Neural crest cell (in vitro differentiated cells): ENCODE measurements around the gene SBF2. TPM values are rescaled to one million over a fixed set of nuclear protein-coding genes. Genes with fewer than 3 reads are reported as not detected.

ENCODE experiments used
- DNase-seq: peaks from one replicate; pipeline ENCODE4 v3.0.0; 2021; ENCODE audit warnings: low read depth, mixed read lengths, low spot score
- H3K27ac Mint-ChIP-seq: one replicate; pipeline ENCODE4 v1.8.0; 2021; ENCODE audit warnings: mild to moderate bottlenecking, mixed read lengths; ENCODE audit not compliant: unreplicated experiment
- H3K27me3 Mint-ChIP-seq: 2 replicates; pipeline ENCODE4 v1.8.0; 2021; ENCODE audit warnings: low read depth, mild to moderate bottlenecking, mixed read lengths
- H3K36me3 Mint-ChIP-seq: 2 replicates; pipeline ENCODE4 v1.8.0; 2021; ENCODE audit warnings: low read depth, mild to moderate bottlenecking, mixed read lengths
- H3K4me1 Mint-ChIP-seq: 2 replicates; pipeline ENCODE4 v1.8.0; 2021; ENCODE audit warnings: mixed read lengths
- H3K4me3 Mint-ChIP-seq: one replicate; pipeline ENCODE4 v1.8.0; 2021; ENCODE audit warnings: mild to moderate bottlenecking, mixed read lengths
- H3K9me3 Mint-ChIP-seq: 2 replicates; pipeline ENCODE4 v1.8.0; 2021; ENCODE audit warnings: mixed read lengths
- CTCF ChIP-seq: fragments of 200-600 bp; sonication (generic); conservative IDR thresholded peaks from 2 replicates; pipeline ENCODE4 v1.5.0; 2021; ENCODE audit warnings: antibody characterized with exemption, mild to moderate bottlenecking
- total RNA-seq: library from RNA; stranded (reverse); gene quantifications from 2 replicates; pipeline ENCODE4 v1.2.1, GENCODE V29; 2021

The SBF2 gene
- total RNA-seq, 1 donor from 2014 or later: 30.2 TPM

- no peak overlapping the region for H3K4me3 Mint-ChIP-seq
- no peaks in the 10 kb centered on the region for H3K9me3 Mint-ChIP-seq
- no peak for DNase-seq
- no peak for TF ChIP-seq CTCF
- peaks cover 2% of the 10 kb centered on the region for H3K36me3 Mint-ChIP-seq
- H3K27me3 Mint-ChIP-seq: no peaks in the 10 kb centered on the region
- H3K4me1 Mint-ChIP-seq: no peaks in the 10 kb centered on the region
- H3K27ac Mint-ChIP-seq: no peak overlapping the region
Measured at GRCh38 chr11:9821008-9821752, 472.8 kb downstream of the SBF2 start.

- DNase-seq: no peak
- no peak for TF ChIP-seq CTCF
- H3K4me1 Mint-ChIP-seq: no peaks in the 10 kb centered on the region
- no peaks in the 10 kb centered on the region for H3K36me3 Mint-ChIP-seq
- H3K27ac Mint-ChIP-seq: no peak overlapping the region
- no peaks in the 10 kb centered on the region for H3K27me3 Mint-ChIP-seq
- no peak overlapping the region for H3K4me3 Mint-ChIP-seq
- no peaks in the 10 kb centered on the region for H3K9me3 Mint-ChIP-seq
Measured at GRCh38 chr11:9820260-9820659, 473.8 kb downstream of the SBF2 start.

- no peak for TF ChIP-seq CTCF
- Mint-ChIP-seq H3K4me3 (no peak overlapping the region), H3K27me3 (no peaks in the 10 kb centered on the region)
Measured at GRCh38 chr11:9817191-9817590, 476.8 kb downstream of the SBF2 start.

GRCh38 chr11:9815486-9816136, 478.4 kb downstream of the SBF2 start:
- no peaks in the 10 kb centered on the region for H3K4me1 Mint-ChIP-seq
- no peak overlapping the region for H3K4me3 Mint-ChIP-seq
- TF ChIP-seq CTCF: no peak
- H3K36me3 Mint-ChIP-seq: peaks cover 12% of the 10 kb centered on the region
- DNase-seq: no peak
- H3K27ac Mint-ChIP-seq: no peak overlapping the region
- H3K9me3 Mint-ChIP-seq: no peaks in the 10 kb centered on the region
- no peaks in the 10 kb centered on the region for H3K27me3 Mint-ChIP-seq

More at GRCh38 chr11:9817191-9817590, 476.8 kb downstream of the SBF2 start:
- DNase-seq: no peak
- Mint-ChIP-seq H3K4me1 (no peaks in the 10 kb centered on the region), H3K36me3 (peaks cover 3% of the 10 kb centered on the region), H3K9me3 (no peaks in the 10 kb centered on the region), H3K27ac (no peak overlapping the region)

- Mint-ChIP-seq H3K27me3 (no peaks in the 10 kb centered on the region), H3K36me3 (peaks cover 14% of the 10 kb centered on the region), H3K4me1 (peaks cover under 1% of the 10 kb centered on the region), H3K27ac (no peak overlapping the region), H3K9me3 (no peaks in the 10 kb centered on the region), H3K4me3 (no peak overlapping the region)
- no peak for DNase-seq
- no peak for TF ChIP-seq CTCF
Measured at GRCh38 chr11:9814108-9814507, 479.9 kb downstream of the SBF2 start.
